Activated gamma-delta T cell treated with anti-CD3 and anti-CD28 coated beads, Interleukin-2, amount 50 U/mL, for 16 hours (primary cell): ENCODE results near the gene HLCS.
A peak's percentile ranks its signal among the peaks of the same experiment; 100 is the strongest.
"Not testable (repeated sequence)": the region's sequence is repeated elsewhere in the genome, so short reads cannot be mapped to it uniquely, and the experiment has no call there.

ENCODE experiments used
- DNase-seq: peaks from one replicate; pipeline ENCODE4 v3.0.0-alpha.2; 2020; ENCODE audit warnings: low read depth

Gene HLCS

GRCh38 chr21:36955783-36956182 lies 10.7 kb downstream of the HLCS start:
- DNase-seq = no peak

- DNase-seq = not testable (repeated sequence)
These were observed 14.1 kb downstream of the HLCS start for GRCh38 chr21:36952331-36952730.

GRCh38 chr21:36949171-36950141 lies 17.0 kb downstream of the HLCS start:
- DNase-seq = no peak

- no peak for DNase-seq
These were observed 17.8 kb downstream of the HLCS start for GRCh38 chr21:36948686-36949085.

- DNase-seq = no peak
These were observed 19.5 kb downstream of the HLCS start for GRCh38 chr21:36946949-36947356.

- no peak for DNase-seq
These were observed 20.9 kb downstream of the HLCS start for GRCh38 chr21:36945496-36946138.

GRCh38 chr21:36936361-36937135 lies 29.9 kb downstream of the HLCS start:
- DNase-seq = no peak

GRCh38 chr21:36934864-36935420 lies 31.5 kb downstream of the HLCS start:
- no peak for DNase-seq

GRCh38 chr21:36932161-36932816 lies 34.2 kb downstream of the HLCS start:
- no peak for DNase-seq

GRCh38 chr21:36929622-36930021 lies 36.8 kb downstream of the HLCS start:
- no peak for DNase-seq

- no peak for DNase-seq
These were observed 37.5 kb downstream of the HLCS start for GRCh38 chr21:36928960-36929359.

GRCh38 chr21:36927719-36928117 lies 38.8 kb downstream of the HLCS start:
- peak; percentile 51 for DNase-seq

- no peak for DNase-seq
These were observed 39.3 kb downstream of the HLCS start for GRCh38 chr21:36926989-36927718.

GRCh38 chr21:36923270-36923669 lies 43.2 kb downstream of the HLCS start:
- no peak for DNase-seq

GRCh38 chr21:36922861-36923260 lies 43.6 kb downstream of the HLCS start:
- no peak for DNase-seq

GRCh38 chr21:36918291-36918690 lies 48.2 kb downstream of the HLCS start:
- DNase-seq = no peak

GRCh38 chr21:36917471-36918158 lies 48.9 kb downstream of the HLCS start:
- no peak for DNase-seq

GRCh38 chr21:36916718-36917117 lies 49.8 kb downstream of the HLCS start:
- DNase-seq = no peak

GRCh38 chr21:36915696-36916245 lies 50.7 kb downstream of the HLCS start:
- no peak for DNase-seq
